ENCODE data around the gene ZNF536.

- no peak for TF ChIP-seq CTCF (IDR thresholded peaks at IDR 0.05; ENCODE audit: low read depth, low read length)
- no peak for TF ChIP-seq EZH2phosphoT487 (IDR thresholded peaks at IDR 0.05; ENCODE audit: low read depth)
Measured at GRCh38 chr19:30546332-30546731, 174.1 kb downstream of the ZNF536 start.

All from OCI-LY3 (cell line).